NB4 (cell line): ENCODE results near the gene TOM1L2.

Source experiments
- DNase-seq: peaks from one replicate; pipeline ENCODE4 v3.0.0; 2010; ENCODE audit warnings: low read depth
- H3K4me3 ChIP-seq: one replicate; pipeline ENCODE4 v1.5.1; 2011; ENCODE audit warnings: mild to moderate bottlenecking, low read depth, low read length, moderate library complexity
- CTCF ChIP-seq: IDR thresholded peaks from one replicate; pipeline ENCODE4 v1.5.1; 2012; ENCODE audit warnings: low read depth, low read length
- MAX ChIP-seq: IDR thresholded peaks from 2 replicates; pipeline ENCODE4 v1.6.1; 2011; ENCODE audit warnings: low read depth, low read length
- MYC ChIP-seq: IDR thresholded peaks from 2 replicates; pipeline ENCODE4 v1.6.1; 2011; ENCODE audit warnings: low read depth, low read length
- POLR2A ChIP-seq: IDR thresholded peaks from 2 replicates; pipeline ENCODE4 v1.6.1; 2011; ENCODE audit warnings: mild to moderate bottlenecking; ENCODE audit not compliant: insufficient read length; ENCODE audit errors: extremely low read depth

Gene TOM1L2

GRCh38 chr17:17846003-17846402 lies 126.2 kb downstream of the TOM1L2 start:
- TF ChIP-seq CTCF (no peak), MYC (no peak), POLR2A (no peak), MAX (no peak)
- H3K4me3 ChIP-seq: no peak overlapping the region
- no peak for DNase-seq

GRCh38 chr17:17845046-17845775 lies 127.0 kb downstream of the TOM1L2 start:
- no peak for DNase-seq
- no peak overlapping the region for H3K4me3 ChIP-seq
- no peak for TF ChIP-seq POLR2A
- TF ChIP-seq CTCF: no peak
- TF ChIP-seq MAX: no peak
- no peak for TF ChIP-seq MYC

GRCh38 chr17:17844500-17844899 lies 127.7 kb downstream of the TOM1L2 start:
- no peak overlapping the region for H3K4me3 ChIP-seq
- no peak for TF ChIP-seq CTCF
- no peak for TF ChIP-seq MYC
- no peak for TF ChIP-seq POLR2A
- TF ChIP-seq MAX: no peak
- no peak for DNase-seq

GRCh38 chr17:17844079-17844478 lies 128.1 kb downstream of the TOM1L2 start:
- TF ChIP-seq MAX: no peak
- TF ChIP-seq CTCF: no peak
- no peak for TF ChIP-seq MYC
- no peak for TF ChIP-seq POLR2A
- DNase-seq: no peak
- H3K4me3 ChIP-seq: no peak overlapping the region

GRCh38 chr17:17843096-17843495 lies 129.1 kb downstream of the TOM1L2 start:
- H3K4me3 ChIP-seq: no peak overlapping the region
- TF ChIP-seq CTCF (no peak), MYC (no peak), MAX (no peak), POLR2A (no peak)
- no peak for DNase-seq
